Activated T-helper 1 cell treated with anti-CD3 and anti-CD28 coated beads, Interleukin-2, amount 50 U/mL, for 16 hours (primary cell): Measurements from ENCODE around the gene KIF5A.
"Not testable (repeated sequence)": the region's sequence is repeated elsewhere in the genome, so short reads cannot be mapped to it uniquely, and the experiment has no call there.

Source experiments
- DNase-seq, 2 donors: peaks; one replicate each; pipeline ENCODE4 v3.0.0-alpha.2; 2020; ENCODE audit warnings: low read depth in 1 of 2, low spot score in 1 of 2

Gene KIF5A

DNA sequence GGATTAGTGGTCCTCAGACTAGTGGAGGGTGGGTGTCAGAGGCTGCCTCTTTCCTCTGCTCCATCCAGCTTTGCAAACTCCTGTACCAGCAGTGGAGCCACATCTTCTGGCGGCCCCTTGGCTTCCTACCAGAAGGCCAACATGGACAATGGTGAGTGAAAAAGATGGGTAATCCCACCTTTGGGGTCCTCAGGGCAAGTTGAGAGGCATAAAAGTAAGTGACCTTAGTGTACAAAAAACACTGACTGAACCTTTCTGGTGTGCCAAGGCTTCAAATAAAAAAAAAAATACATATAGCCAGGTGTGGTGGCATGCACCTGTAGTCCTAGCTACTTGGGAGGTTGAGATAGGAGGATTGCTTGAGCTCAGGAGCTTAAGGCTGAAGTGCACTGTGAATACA, 32.0 kb downstream of the KIF5A start:
- no peak for DNase-seq

DNA sequence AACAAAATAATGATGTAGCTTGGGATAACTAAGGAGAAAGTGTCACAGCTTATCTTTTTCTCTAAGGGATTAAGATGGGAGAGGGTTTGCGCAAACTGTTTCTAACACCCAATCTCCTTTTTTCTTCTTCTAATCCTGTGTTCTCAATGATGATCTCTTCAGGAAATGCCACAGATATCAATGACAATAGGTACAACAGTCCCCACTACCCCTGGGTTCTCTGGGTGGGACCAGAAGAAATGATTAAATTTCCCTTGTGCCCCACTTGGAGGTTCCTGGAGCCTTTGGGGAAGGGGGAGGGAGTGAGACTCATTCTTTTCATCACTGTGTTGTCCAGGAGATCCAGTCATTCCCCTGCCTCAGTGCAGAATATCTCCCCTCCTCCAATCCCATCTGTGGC, 32.6 kb downstream of the KIF5A start:
- no peak for DNase-seq

DNA sequence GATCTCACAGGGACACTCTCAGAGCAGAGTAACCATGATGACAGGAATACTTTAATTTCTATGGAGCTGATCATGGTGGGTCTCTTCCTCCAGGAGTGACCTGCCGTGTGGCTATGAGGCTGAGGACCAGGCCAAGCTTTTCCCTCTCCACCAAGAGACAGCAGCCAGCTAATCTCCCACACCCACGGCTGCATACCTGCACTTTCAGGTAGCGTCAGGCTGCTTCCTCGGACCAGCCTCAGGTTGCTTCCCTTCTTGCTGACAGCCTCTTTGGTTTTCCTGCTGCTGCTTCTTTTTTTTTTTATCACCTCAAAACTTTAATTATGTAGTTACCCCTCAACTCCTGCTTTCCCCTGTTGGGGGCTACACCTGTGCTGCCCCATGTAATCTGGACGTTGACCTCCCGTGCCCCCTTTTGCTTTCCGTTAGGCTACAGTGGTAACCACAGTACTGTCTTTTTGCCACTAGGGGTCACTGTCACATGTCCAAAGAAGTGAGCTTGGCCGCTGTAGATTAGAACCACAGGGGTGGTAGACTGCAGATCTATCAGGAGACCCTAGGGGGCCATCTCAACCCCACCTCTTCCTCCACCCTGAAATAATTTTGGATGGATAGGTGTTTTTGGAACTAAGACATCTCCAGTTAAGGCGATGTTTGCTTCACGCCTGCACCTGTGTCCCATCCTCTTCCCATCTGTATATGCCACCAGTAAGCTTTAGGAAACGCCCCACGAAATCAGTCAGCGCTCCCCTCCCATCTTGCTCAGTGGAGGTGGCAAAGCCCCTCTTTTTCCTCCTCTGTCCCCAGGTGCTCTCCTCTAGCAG, 33.4 kb downstream of the KIF5A start:
- peak in 1 of 2 donors; percentile 44 for DNase-seq

DNA sequence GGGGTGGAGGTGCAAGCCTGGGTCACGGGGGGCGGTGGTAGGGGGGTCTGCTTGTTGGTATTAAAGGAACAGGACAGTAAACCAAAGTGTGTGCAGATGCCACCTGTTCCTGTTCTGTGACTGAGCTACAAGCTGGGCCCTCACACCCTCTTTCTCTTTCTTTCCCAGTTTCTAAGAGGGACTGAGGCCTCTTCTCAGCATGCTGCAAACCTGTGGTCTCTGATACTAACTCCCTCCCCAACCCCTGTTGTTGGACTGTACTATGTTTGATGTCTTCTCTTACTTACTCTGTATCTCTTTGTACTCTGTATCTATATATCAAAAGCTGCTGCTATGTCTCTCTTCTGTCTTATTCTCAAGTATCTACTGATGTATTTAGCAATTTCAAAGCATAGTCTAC, 34.2 kb downstream of the KIF5A start:
- DNase-seq = no peak

DNA sequence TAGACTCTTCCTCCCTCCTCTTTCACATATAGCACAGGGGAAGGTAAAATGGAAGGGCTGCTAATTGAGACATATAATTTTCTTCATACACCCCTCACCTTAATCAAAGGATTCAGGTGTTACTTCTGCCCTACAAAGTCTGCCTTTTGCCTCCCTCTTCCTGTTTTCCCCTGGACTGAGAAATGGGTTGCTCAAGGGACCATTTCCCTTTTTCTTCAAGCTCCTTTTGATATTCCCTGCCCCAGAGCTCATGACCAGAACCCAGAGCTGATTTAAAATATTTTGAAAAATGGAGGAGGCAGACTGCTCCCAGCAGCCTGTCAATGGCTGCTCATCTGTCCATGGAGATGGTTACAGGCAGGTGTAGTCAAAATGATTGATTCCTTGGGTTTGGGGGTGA, 34.8 kb downstream of the KIF5A start:
- no peak for DNase-seq

DNA sequence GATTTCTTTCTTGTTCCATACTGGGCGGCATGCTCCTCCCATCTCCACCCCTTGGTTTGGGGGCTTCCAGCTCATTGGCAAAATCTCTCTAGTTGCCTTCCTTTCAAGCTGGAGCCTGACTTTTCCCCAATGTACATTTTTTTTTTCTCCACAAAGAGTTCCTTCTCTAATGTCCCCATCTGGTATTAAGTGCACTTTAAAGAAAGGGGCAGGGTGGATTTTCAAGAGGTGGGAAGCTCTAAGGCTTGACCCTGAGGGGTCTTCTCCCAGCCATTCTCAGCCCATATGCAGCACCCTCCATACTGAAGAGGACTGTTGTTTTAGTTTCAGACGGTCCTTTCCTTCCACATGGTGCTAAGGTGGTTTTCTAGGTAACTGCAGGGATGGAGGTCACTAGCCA, 35.3 kb downstream of the KIF5A start:
- no peak for DNase-seq

DNA sequence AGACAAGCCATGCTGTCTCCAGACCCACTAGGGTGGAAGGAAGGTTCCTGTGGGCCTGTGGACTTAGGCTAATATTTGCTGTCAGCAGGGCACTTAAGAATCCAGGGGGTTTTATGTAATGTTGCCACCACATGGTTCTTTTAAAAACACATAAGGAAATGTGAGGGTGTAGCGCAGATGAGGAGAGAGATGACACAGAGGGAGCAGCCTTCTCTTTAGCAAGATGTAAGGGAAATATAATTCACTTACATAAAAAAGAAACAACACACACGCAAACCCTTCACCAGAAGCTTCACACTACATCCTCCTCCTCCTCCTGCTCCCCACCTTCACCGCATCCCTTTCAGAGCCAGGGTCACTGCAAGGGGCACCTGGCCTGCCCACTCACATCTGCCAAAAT, 36.3 kb downstream of the KIF5A start:
- DNase-seq = no peak

DNA sequence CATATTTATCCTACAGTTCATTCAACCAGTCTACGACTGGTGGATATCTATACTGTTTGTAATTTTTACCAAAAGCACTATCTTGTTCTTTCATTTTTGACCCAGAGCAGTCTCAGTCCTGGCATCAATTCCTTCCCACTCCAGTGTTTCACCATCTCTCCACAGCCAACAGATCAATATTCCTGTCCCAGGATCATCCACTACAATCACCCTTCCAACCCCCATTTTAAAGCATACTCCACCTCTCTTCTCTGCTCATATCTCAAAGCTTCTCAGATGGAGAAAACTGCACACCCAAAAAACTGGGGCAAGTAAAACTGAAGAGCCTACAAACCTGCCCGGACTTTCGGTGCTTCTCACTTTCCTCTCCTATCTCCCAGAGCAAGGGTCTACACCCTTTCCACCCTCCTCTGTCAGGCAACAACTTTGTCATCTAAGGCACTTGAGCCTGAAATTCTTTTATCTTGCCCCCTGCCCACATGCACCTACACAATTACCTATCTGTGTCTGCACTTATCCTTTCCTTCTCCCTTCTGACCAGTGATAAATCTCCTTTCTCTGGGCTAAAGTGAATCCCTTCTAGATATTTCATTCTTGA, 37.1 kb downstream of the KIF5A start:
- no peak for DNase-seq

DNA sequence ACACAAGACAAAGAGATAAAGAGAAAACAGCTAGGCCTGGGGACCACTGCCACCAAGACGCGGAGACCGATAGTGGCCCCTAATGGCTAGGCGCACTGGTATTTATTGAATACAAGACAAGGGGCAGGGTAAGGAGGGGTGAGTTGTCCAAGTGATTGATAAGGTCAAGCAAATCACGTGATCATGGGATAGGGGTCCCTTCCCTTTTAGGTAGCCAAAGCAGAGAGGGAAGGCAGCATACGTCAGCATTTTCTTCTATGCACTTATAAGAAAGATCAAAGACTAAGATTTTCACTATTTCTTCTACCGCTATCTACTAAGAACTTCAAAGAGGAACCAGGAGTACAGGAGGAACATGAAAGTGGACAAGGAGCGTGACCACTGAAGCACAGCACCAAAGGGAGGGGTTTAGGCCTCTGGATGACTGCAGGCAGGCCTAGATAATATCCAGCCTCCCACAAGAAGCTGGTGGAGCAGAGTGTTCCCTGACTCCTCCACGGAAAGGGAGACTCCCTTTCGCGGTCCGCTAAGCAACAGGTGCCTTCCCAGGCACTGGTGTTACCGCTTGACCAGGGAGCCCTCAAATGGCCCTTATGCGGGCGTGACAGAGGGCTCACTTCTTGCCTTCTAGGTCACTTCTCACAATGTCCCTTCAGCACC, 39.2 kb downstream of the KIF5A start:
- DNase-seq = not testable (repeated sequence)

DNA sequence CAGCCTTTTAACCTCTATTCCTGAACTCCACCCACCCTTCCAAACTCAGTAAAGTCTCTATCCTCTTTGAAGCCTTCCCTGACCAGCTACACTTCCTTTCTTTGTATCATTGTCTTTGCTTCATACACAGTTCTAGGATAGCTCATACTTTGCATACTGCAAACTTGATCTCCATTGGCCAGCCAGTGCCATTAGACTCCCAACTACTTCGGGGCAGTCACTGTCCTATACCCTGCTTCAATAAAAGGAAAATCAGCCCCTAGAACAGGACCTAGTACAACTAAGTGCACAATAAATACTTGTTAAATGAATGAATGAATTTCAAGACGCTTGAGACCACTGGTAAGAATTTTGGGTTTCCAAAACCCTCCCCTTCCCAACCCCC, 40.6 kb downstream of the KIF5A start:
- no peak for DNase-seq

DNA sequence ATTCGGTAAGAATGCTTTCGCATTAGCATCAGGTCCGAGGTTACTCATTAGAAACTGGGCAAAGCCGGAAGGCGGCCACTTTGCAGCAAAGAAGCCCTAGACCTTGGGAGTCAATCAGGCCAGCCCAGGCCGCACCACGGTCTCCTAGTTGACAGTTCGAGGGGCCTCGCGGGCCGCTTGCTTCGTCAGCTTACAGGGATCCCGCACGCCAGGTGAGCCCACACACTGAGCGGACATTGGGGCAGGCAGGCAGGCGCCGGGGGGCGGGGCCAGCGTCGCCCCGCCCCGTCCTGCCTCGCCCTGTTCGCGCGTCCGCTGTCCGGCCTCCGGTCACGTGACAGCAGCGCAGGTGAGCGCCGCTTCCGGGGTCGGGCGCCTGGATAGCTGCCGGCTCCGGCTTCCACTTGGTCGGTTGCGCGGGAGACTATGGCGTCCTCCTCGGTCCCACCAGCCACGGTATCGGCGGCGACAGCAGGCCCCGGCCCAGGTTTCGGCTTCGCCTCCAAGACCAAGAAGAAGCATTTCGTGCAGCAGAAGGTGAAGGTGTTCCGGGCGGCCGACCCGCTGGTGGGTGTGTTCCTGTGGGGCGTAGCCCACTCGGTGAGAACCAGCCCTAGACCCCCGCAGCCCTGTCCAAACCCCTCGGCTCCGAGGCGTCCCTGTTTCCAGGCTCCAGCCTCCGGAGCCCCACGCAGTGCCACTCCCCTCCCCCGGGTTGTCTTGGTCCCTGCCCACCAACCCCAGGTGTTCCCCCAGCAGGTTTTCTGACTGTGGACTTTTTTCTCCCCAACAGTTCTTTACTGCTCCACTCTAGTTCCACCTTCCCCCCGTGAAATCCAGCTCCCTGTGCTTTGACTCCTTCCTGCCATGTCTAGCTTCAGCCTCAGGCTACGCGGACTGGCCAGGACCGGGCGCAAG, 41.3 kb downstream of the KIF5A start, which contains the start of gene PIP4K2C:
TSS of gene PIP4K2C (plus strand) at position 329 of the 918 bp plus-strand sequence. CDS start at position 427, 98 bp downstream.
- DNase-seq = peak; percentile 44 to 70

DNA sequence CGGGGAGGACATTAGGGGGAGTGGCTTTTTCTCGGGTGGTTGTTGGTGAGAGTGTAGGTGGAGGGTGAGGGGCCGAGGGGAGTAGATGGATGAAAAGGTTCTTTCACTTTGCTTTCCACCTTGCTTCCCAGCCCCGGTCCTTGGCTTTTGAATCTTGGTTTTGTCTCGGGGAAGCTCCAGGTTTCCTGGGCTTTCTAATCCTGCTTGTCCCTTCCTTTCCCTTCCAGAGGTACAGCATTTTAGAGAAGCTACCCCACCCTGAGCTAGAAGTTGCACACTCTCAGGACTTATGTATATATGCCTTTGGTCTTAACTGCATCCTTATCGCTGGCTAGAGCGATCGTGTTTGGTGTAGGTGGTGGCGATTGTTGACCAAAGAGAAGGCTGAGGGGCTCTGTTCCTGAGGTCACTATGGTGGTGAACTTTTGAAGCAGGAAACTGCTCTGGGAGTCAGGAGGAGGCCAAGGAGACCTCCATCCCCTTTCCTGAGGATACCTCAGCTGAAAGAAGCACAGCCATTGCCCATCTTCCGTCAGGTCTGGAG, 42.0 kb downstream of the KIF5A start:
- DNase-seq = no peak

DNA sequence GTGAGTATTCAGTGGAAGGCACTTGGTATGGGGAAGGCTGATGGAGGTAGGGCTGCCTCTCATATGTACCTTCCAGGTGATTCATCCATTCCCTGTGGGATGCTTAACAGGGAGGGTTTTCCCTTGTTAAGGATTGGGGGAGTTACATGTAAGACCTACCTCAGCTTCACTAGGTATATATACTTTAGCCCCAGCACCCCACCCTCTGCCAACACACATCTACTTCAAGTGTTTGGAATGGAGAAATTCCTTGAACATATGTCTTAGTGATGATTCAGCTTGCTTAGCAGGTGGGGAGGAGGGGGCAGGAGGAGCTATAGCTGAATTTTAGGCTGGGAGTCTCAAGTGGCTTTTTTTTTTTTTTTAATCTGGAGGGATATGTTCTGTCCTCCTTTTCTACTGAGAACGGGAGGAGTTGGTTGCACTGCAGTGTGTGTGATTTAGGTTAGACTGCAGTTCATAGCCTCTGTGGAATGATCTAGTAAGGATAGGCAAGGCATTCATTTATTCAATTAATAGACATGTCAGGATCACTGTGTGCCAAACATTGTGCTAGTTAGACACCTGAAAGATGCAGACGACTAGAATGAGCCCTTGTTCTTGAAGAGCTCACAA, 42.8 kb downstream of the KIF5A start:
- DNase-seq = no peak

DNA sequence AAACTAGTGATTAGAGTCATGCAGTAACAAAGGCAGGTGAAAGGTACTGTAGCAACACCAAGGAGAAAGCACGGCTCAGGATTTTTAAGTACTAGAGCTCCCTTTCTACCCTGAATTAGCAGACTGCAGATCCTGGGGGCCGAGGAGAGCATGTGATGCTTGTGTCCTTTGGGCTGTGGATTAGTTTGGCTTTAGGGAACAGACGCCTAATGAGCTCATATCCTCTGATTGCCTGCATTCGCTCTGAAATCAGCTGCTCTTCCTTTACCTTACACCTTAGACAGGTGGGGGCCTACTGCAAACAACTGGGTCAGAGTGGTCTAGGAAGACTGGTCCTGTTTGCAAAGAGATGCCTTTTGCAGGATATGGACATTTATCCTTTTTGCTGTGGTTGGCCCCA, 43.3 kb downstream of the KIF5A start:
- no peak for DNase-seq

DNA sequence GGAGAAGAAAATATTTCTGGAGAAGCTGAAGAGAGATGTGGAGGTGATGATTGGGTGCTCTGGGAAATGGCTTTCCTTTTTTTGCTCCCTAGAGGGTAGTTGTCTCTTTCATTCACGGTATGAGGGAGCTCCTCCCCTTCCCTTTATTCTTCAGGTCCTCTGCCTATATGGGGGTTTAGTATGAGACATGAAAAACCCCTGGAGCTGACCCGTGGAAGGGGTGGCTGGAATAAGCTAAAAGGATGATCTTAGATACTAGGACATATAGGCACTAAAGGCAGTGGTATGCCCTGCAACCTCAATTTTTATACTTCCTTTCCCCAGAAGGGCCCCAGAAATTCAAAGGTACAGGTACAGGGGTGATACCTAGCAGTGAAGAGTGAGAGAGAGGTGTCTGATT, 50.6 kb downstream of the KIF5A start:
- no peak for DNase-seq

DNA sequence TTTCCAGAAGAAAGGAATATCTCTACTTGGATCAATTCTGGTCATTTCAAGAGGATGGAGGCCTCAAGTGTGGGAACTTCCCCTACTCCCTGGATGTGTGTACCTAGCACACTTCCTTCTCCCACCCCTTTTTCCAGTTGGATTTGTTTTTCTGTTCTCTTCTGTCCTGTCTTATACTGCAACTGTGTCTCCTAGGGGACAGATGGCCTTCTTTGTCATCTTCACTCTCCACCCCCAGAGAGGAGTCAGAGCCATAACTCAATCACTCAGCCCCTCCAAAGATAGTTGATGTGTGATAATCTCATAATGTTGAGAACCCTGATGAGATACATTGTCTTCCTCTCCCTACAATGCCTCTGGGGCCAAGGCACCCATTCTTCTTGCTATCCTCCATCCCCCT, 52.7 kb downstream of the KIF5A start:
- DNase-seq = no peak

DNA sequence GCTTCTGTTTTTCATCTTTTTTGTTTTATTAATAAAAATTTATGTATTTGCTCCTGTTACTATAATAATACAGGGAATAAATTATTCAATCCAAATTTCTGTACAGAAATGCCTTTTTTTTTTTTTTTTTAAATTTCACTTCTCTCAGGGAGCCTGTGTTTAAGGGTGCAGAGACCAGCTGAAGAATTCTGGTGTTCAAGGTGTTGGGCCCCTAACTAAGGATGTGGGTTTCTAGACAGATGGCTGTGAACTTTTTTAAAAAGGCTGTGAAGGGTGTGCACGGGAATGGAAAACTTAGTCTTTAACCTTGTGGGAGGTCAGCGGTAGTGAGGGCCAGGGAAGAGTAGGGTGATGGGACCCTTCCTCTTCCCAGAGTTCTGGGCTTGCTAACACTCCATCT, 53.5 kb downstream of the KIF5A start:
- DNase-seq = no peak

DNA sequence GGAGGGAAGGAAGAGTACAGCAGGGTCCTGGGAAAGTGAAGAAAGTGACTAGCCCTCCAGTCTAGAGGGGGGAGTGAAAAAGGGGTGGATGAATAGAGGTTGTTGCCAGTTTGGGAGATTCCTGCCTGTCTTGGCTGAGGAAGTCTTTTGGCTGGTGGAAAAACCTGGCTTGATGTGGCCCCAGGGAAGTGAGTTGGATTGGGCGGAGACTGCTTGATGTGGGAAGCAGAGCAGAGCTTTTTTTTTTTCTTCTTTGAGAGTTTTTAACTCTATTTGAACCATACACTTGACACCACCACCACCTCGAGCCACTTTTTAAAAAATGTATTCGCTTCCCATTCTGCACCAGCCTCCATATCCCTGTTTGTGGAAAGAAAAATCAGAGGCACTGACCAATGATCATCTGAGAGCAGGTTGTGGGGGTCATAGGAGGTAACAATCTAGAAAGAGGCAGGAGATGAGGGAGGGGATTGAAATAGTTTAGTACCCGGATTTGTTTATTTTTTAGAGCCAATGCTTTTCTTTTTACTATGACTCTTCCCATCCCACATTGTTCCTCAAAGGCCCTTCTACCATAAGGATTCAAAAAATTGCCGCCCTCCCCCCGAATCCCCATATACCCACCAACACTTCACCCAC, 54.1 kb downstream of the KIF5A start:
- DNase-seq = no peak

DNA sequence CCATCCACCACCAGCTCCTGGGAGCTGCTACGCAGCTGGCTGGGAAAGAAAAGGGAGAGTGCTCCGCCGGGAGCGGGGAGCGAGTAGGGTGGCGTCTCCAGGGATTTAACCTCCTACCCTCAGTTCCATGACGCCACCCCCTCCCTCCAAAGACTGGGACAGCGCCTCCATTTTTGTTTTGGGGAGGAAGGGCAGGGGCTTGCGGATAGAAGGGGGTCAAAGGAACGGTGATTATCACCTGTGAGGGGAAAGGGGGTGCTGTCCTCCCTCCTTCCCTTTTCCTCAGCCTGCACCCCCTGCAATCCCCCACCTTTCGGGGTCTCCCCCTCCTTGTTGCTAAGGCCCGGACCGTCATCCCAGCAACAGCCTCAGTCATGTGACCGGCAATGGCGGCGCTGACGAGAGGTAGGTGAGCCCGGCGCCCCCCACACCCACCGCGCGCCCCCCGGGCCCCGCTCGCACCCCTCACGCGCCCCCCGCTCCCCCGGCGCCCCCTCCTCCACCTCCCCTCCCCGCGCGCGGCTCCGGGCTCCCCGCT, 54.7 kb downstream of the KIF5A start, which contains the start of gene DTX3:
TSS of gene DTX3 (plus strand) at position 371 of the 538 bp plus-strand sequence. CDS start 1,694 bp downstream, outside the sequence.
- no peak for DNase-seq
